PC-3 (cell line): ENCODE measurements around the gene WWP2.

Experiments
- CTCF ChIP-seq: fragments of 300-600 bp; sonication (generic); conservative IDR thresholded peaks from 2 replicates; pipeline ENCODE4 v1.5.1; 2017; ENCODE audit warnings: antibody characterized with exemption, low read depth, mild to moderate bottlenecking, low read length
- EZH2 ChIP-seq: fragments of 300-600 bp; sonication (generic); IDR thresholded peaks from one replicate; pipeline ENCODE4 v1.6.1; 2017; ENCODE audit warnings: antibody characterized with exemption, mild to moderate bottlenecking, low read length; ENCODE audit not compliant: unreplicated experiment
- EZH2phosphoT487 ChIP-seq: fragments of 300-600 bp; sonication (generic); IDR thresholded peaks from 2 replicates; pipeline ENCODE4 v1.6.1; 2018; ENCODE audit warnings: mild to moderate bottlenecking, antibody characterized with exemption, low read length, borderline replicate concordance

GRCh38 chr16:69873783-69874182 lies 111.7 kb downstream of the WWP2 start:
- no peak for TF ChIP-seq CTCF
- TF ChIP-seq EZH2: no peak
- TF ChIP-seq EZH2phosphoT487: no peak
